Endothelial cell of umbilical vein (primary cell): ENCODE measurements around the gene PRPSAP1. TPM values are rescaled to one million over a fixed set of nuclear protein-coding genes. Genes with fewer than 3 reads are reported as not detected.

Experiments
- BruUV-seq: library from RNA; stranded (reverse); fragments of 400-500 nt; replicated peaks from 2 replicates; lab custom pipeline; 2021; lab: Mats Ljungman, UMichigan
- CTCF ChIA-PET: fragments of 300-600, 350-600 bp; sonication (Branson Sonifier 250); formaldehyde crosslinking; loops from one replicate; lab custom pipeline; 2021; ENCODE audit warnings: antibody characterized with exemption, inconsistent platforms; lab: Charles Lee
- POLR2A ChIA-PET: fragments of 300-600, 350-600 bp; sonication (Branson Sonifier 250); formaldehyde crosslinking; loops from one replicate; lab custom pipeline; 2021; ENCODE audit warnings: antibody characterized with exemption, inconsistent platforms; lab: Charles Lee
- DNase-seq: peaks from one replicate; pipeline ENCODE4 v3.0.0-alpha.2; 2011; ENCODE audit warnings: low read depth, low spot score
- FAIRE-seq: peaks from 2 replicates; lab custom pipeline; 2011; peaks lifted over from hg19 to GRCh38; lab: Jason Lieb, UNC
- H2AFZ ChIP-seq: 2 replicates; pipeline ENCODE4 v1.6.0; 2012; ENCODE audit warnings: low read depth, low read length, control low read depth, inconsistent platforms
- H3K27ac ChIP-seq: 2 replicates; pipeline ENCODE4 v1.5.1; 2011; ENCODE audit warnings: low read depth, mild to moderate bottlenecking, control low read depth, low read length, moderate library complexity; ENCODE audit not compliant: insufficient read depth
- H3K27me3 ChIP-seq, 2 experiments: 2 replicates each; pipeline versions ENCODE4 v1.6.0 to v1.6.1; 2011; ENCODE audit warnings: low read length in 2 of 2, mixed read lengths in 1 of 2; ENCODE audit not compliant: control insufficient read depth in 2 of 2, insufficient read depth in 2 of 2
- H3K36me3 ChIP-seq, 2 experiments: 2 replicates in 1 of 2; 3 replicates in 1 of 2; pipeline ENCODE4 v1.5.1; 2011; ENCODE audit warnings: low read length in 2 of 2, mild to moderate bottlenecking in 1 of 2, moderate library complexity in 1 of 2; ENCODE audit not compliant: control insufficient read depth in 2 of 2, insufficient read depth in 2 of 2; ENCODE audit errors: extremely low read depth in 1 of 2
- H3K4me1 ChIP-seq: 3 replicates; pipeline ENCODE4 v1.5.1; 2011; ENCODE audit warnings: mild to moderate bottlenecking, low read length; ENCODE audit not compliant: control insufficient read depth, insufficient read depth; ENCODE audit errors: extremely low read depth
- H3K4me2 ChIP-seq: 2 replicates; pipeline ENCODE4 v1.6.1; 2011; ENCODE audit warnings: low read length, control low read depth, mixed read lengths; ENCODE audit not compliant: insufficient read depth
- H3K4me3 ChIP-seq, 3 experiments: fragments of 200-600 bp in 1 of 3; sonication (generic), shearing (Covaris generic) in 1 of 3; replicated peaks in 1 of 3; 2 replicates each; pipeline ENCODE4 v1.5.1; 2011 to 2016; ENCODE audit warnings: control low read depth in 3 of 3, low read length in 3 of 3, mild to moderate bottlenecking in 2 of 3, inconsistent platforms in 1 of 3, low read depth in 1 of 3, moderate library complexity in 1 of 3; ENCODE audit not compliant: insufficient read depth in 1 of 3
- H3K79me2 ChIP-seq: 2 replicates; pipeline ENCODE4 v1.6.0; 2012; ENCODE audit warnings: low read length, inconsistent platforms; ENCODE audit not compliant: control insufficient read depth, insufficient read depth
- H3K9ac ChIP-seq: replicated peaks from 2 replicates; pipeline ENCODE3; 2011; ENCODE audit warnings: low read length, control low read depth; ENCODE audit not compliant: insufficient read depth; ENCODE audit errors: extremely low read depth
- H3K9me1 ChIP-seq: replicated peaks from 3 replicates; pipeline ENCODE4 v1.6.0; 2011; ENCODE audit warnings: mild to moderate bottlenecking, low read length; ENCODE audit not compliant: control insufficient read depth, insufficient read depth; ENCODE audit errors: extremely low read depth
- H3K9me3 ChIP-seq: replicated peaks from 2 replicates; pipeline ENCODE4 v1.5.1; 2012; ENCODE audit warnings: low read length, inconsistent platforms; ENCODE audit not compliant: control insufficient read depth, insufficient read depth
- H4K20me1 ChIP-seq: replicated peaks from 2 replicates; pipeline ENCODE3; 2011; ENCODE audit warnings: mild to moderate bottlenecking, low read length; ENCODE audit not compliant: control insufficient read depth, insufficient read depth; ENCODE audit errors: extremely low read depth
- EZH2 ChIP-seq: IDR thresholded peaks from 2 replicates; pipeline ENCODE4 v1.6.1; 2012; ENCODE audit warnings: borderline replicate concordance, low read depth, mild to moderate bottlenecking, moderate library complexity, low read length, inconsistent platforms; ENCODE audit not compliant: severe bottlenecking
- FOS ChIP-seq: IDR thresholded peaks from 2 replicates; pipeline ENCODE4 v1.6.1; 2011; ENCODE audit warnings: mild to moderate bottlenecking, low read length, moderate library complexity, borderline replicate concordance; ENCODE audit not compliant: insufficient read depth
- GATA2 ChIP-seq: IDR thresholded peaks from 2 replicates; pipeline ENCODE4 v1.7.0; 2011; ENCODE audit warnings: low read depth, mild to moderate bottlenecking, moderate library complexity, mixed read lengths, low read length; ENCODE audit not compliant: insufficient read length, insufficient read depth
- JUN ChIP-seq: IDR thresholded peaks from 2 replicates; pipeline ENCODE4 v1.6.1; 2011; ENCODE audit warnings: borderline replicate concordance, low read depth; ENCODE audit not compliant: insufficient read length, insufficient read depth
- MYC ChIP-seq: IDR thresholded peaks from one replicate; pipeline ENCODE4 v1.6.1; 2011; ENCODE audit warnings: mild to moderate bottlenecking, low read depth, low read length
- POLR2A ChIP-seq: IDR thresholded peaks from 2 replicates; pipeline ENCODE4 v1.6.1; 2012; ENCODE audit warnings: low read depth, mild to moderate bottlenecking, control low read depth, low read length
- POLR2AphosphoS5 ChIP-seq: IDR thresholded peaks from 2 replicates; pipeline ENCODE4 v1.6.1; 2012; ENCODE audit warnings: low read depth, mild to moderate bottlenecking, control low read depth, low read length, moderate library complexity; ENCODE audit not compliant: insufficient read depth
- dilution Hi-C: fragments of 300-500 bp; cut with MboI; formaldehyde crosslinking; loops from one replicate; pipeline ENCODE4 v1.15.0; 2019; ENCODE audit warnings: low sequenced_read_pairs; ENCODE audit not compliant: extremely low pct_ligation_motif_present
- intact Hi-C: fragments of 100-400 bp; cut with micrococcal nuclease; formaldehyde crosslinking; loops from one replicate; pipeline ENCODE4 v1.10.0; 2022
- polyA plus RNA-seq, 4 experiments: library from polyadenylated mRNA; depleted of rRNA in 3 of 4; stranded (reverse) in 3 of 4; unstranded in 1 of 4; fragments of >200 nt; gene quantifications; 2 replicates each; pipeline versions ENCODE4 v1.2.1 to v1.2.3, GENCODE V29; 2011 to 2012; ENCODE audit warnings: missing spikeins in 1 of 4
- total RNA-seq: library from RNA; stranded (reverse); gene quantifications from 2 replicates; pipeline ENCODE4 v1.2.3, GENCODE V29; 2021
- TF ChIP-seq, protein P1 (sequence below), 2 donors: IDR thresholded peaks; 1 replicate in 1 of 2; 2 replicates in 1 of 2; pipeline ENCODE4 v1.5.1; 2011; ENCODE audit warnings: low read length in 2 of 2, mild to moderate bottlenecking in 2 of 2, moderate library complexity in 2 of 2, control low read depth in 1 of 2, inconsistent platforms in 1 of 2, low read depth in 1 of 2; ENCODE audit not compliant: insufficient read depth in 1 of 2; ENCODE audit errors: extremely low read depth in 1 of 2
- TF ChIP-seq, protein P2 (sequence below): IDR thresholded peaks from 2 replicates; pipeline ENCODE4 v1.6.1; 2011; ENCODE audit not compliant: insufficient read depth, insufficient read length

Gene PRPSAP1
- total and polyA plus RNA-seq, 2 donors (not counting 3 experiments of a cell fraction or from before 2014, with no cell fraction given): 90.2 to 123 TPM

DNA sequence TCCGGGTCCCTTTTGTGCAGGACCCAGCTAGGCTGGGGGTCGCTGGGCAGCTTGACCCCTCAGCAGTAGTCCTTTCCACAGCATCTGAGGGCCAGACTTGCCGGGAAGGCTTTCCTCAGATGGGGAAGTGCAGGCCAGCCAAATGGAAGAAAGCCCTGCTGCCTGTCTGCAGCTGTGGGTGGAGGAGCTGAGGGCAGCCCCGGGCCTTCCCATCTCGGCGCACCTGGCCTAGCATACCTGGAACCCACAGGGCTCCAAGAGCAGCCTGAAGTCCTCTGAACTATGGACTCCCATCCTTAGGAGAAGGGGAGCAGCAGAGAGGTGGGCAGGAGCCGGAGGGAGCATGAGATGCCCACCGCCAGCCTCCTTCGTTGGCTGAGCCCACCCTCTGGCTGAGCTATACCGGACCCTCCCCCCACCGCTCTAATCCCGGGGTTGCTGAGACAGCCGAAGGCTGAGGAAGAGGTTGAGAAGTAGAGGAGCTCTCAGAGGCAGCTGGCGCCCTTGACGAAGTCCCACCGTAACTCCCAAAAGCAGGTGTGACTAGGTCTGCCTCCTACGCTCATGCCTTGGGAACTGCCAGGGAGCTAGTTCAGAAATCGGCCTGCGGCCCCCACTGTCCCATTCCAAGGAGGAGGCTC lies 75.3 kb downstream of the PRPSAP1 start:
- Histone ChIP-seq H3K4me2 (no peak overlapping the region), H3K4me3 (no peak overlapping the region), H3K9me3 (no peaks in the 10 kb centered on the region), H4K20me1 (no peaks in the 10 kb centered on the region), H2AFZ (no peak overlapping the region), H3K79me2 (no peaks in the 10 kb centered on the region), H3K27ac (no peak overlapping the region), H3K9ac (no peak overlapping the region), H3K4me1 (no peaks in the 10 kb centered on the region), H3K27me3 (no peaks in the 10 kb centered on the region), H3K36me3 (peaks cover 0 to 2% of the 10 kb centered on the region in 2 experiments), H3K9me1 (no peaks in the 10 kb centered on the region)
- no TSS peak for BruUV-seq
- intact Hi-C loops: loop anchor here (2.0 to 10.0 kb wide), 3 partner anchors 30 to 264 kb away; no protein-coding TSS in a partner anchor
- DNase-seq (no peak), FAIRE-seq (no peak)
- ChIA-PET CTCF (interaction anchor here (0.7 to 14.1 kb wide), 9 partner anchors 12 to 265 kb away, joined by 3 to 320 read pairs (median 27); no protein-coding TSS in a partner anchor), POLR2A (interaction anchor here (2.0 kb wide), 1 partner anchor 157 kb away, joined by 5 read pairs; no protein-coding TSS in a partner anchor)
- TF ChIP-seq, protein P1, sequence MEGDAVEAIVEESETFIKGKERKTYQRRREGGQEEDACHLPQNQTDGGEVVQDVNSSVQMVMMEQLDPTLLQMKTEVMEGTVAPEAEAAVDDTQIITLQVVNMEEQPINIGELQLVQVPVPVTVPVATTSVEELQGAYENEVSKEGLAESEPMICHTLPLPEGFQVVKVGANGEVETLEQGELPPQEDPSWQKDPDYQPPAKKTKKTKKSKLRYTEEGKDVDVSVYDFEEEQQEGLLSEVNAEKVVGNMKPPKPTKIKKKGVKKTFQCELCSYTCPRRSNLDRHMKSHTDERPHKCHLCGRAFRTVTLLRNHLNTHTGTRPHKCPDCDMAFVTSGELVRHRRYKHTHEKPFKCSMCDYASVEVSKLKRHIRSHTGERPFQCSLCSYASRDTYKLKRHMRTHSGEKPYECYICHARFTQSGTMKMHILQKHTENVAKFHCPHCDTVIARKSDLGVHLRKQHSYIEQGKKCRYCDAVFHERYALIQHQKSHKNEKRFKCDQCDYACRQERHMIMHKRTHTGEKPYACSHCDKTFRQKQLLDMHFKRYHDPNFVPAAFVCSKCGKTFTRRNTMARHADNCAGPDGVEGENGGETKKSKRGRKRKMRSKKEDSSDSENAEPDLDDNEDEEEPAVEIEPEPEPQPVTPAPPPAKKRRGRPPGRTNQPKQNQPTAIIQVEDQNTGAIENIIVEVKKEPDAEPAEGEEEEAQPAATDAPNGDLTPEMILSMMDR (IDR thresholded peaks at IDR 0.05; ENCODE audit: extremely low read depth in 1 of 2, insufficient read depth in 1 of 2, low read depth in 1 of 2, low read length in 2 of 2): no peak
- TF ChIP-seq POLR2AphosphoS5 (no peak), GATA2 (no peak), EZH2 (no peak), JUN (no peak), FOS (no peak), MYC (no peak), POLR2A (no peak)
- TF ChIP-seq, protein P2, sequence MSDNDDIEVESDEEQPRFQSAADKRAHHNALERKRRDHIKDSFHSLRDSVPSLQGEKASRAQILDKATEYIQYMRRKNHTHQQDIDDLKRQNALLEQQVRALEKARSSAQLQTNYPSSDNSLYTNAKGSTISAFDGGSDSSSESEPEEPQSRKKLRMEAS: no peak
- dilution Hi-C loops: no loop called here
